HepG2 (cell line): ENCODE results near the gene ALDH1A2.

Source experiments
- ESRRA ChIP-seq: sonication (generic); formaldehyde crosslinking; IDR thresholded peaks from 2 replicates; pipeline ENCODE4 v1.5.1; 2020; ENCODE audit warnings: mild to moderate bottlenecking, low read depth, missing genetic modification reagents
- EZH2 ChIP-seq: conservative IDR thresholded peaks from 2 replicates; pipeline ENCODE4 v1.6.1; 2012; ENCODE audit warnings: mild to moderate bottlenecking, low read depth, low read length, moderate library complexity
- SIN3A ChIP-seq: IDR thresholded peaks from 2 replicates; pipeline ENCODE4 v1.6.1; 2011; ENCODE audit warnings: low read depth, mild to moderate bottlenecking, control low read depth, low read length, borderline replicate concordance
- ZNF652 ChIP-seq: IDR thresholded peaks from 2 replicates; pipeline ENCODE4 v1.6.1; 2016; ENCODE audit warnings: low read depth, borderline replicate concordance
- ZNF749 ChIP-seq: sonication (generic); formaldehyde crosslinking; IDR thresholded peaks from 2 replicates; pipeline ENCODE4 v1.8.0; 2022; ENCODE audit warnings: mild to moderate bottlenecking, missing genetic modification reagents, moderate library complexity, borderline replicate concordance
- TF ChIP-seq, protein P1 (sequence below): sonication (generic); formaldehyde crosslinking; IDR thresholded peaks from 2 replicates; pipeline ENCODE4 v1.4.0; 2020; ENCODE audit warnings: missing genetic modification reagents, borderline replicate concordance
- TF ChIP-seq, protein P2 (sequence below): IDR thresholded peaks from 2 replicates; pipeline ENCODE4 v1.6.1; 2016; ENCODE audit warnings: mild to moderate bottlenecking
- TF ChIP-seq, protein P3 (sequence below): sonication (generic); formaldehyde crosslinking; IDR thresholded peaks from 2 replicates; pipeline ENCODE4 v1.5.0; 2020; ENCODE audit warnings: mild to moderate bottlenecking, missing genetic modification reagents, moderate library complexity
- TF ChIP-seq, protein P4 (sequence below): sonication (generic); formaldehyde crosslinking; IDR thresholded peaks from 2 replicates; pipeline ENCODE4 v1.4.0; 2020; ENCODE audit warnings: missing genetic modification reagents, low read depth, mild to moderate bottlenecking, borderline replicate concordance

DNA sequence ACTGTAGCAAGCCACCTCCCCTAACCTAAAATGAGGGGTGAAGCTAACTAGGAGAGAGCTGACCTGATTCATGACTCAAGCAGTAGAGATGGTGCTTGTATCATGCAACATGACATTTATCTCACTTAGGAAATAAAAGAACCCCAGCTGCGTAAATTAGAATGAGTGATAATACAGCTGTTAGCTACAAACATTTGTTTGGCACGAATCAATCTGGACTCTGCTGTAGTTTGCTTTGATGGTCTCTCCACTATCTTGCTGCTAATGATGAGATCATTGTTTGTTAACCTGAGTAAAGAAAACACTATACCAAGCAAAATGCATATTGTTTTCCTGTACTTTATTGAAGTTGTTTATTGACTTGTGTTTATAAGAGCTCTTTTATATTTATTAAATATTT, 92.6 kb downstream of the ALDH1A2 start:
- TF ChIP-seq ESRRA (CRISPR knock-in tag) = no peak
- TF ChIP-seq, protein P1, sequence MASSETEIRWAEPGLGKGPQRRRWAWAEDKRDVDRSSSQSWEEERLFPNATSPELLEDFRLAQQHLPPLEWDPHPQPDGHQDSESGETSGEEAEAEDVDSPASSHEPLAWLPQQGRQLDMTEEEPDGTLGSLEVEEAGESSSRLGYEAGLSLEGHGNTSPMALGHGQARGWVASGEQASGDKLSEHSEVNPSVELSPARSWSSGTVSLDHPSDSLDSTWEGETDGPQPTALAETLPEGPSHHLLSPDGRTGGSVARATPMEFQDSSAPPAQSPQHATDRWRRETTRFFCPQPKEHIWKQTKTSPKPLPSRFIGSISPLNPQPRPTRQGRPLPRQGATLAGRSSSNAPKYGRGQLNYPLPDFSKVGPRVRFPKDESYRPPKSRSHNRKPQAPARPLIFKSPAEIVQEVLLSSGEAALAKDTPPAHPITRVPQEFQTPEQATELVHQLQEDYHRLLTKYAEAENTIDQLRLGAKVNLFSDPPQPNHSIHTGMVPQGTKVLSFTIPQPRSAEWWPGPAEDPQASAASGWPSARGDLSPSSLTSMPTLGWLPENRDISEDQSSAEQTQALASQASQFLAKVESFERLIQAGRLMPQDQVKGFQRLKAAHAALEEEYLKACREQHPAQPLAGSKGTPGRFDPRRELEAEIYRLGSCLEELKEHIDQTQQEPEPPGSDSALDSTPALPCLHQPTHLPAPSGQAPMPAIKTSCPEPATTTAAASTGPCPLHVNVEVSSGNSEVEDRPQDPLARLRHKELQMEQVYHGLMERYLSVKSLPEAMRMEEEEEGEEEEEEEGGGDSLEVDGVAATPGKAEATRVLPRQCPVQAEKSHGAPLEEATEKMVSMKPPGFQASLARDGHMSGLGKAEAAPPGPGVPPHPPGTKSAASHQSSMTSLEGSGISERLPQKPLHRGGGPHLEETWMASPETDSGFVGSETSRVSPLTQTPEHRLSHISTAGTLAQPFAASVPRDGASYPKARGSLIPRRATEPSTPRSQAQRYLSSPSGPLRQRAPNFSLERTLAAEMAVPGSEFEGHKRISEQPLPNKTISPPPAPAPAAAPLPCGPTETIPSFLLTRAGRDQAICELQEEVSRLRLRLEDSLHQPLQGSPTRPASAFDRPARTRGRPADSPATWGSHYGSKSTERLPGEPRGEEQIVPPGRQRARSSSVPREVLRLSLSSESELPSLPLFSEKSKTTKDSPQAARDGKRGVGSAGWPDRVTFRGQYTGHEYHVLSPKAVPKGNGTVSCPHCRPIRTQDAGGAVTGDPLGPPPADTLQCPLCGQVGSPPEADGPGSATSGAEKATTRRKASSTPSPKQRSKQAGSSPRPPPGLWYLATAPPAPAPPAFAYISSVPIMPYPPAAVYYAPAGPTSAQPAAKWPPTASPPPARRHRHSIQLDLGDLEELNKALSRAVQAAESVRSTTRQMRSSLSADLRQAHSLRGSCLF (CRISPR knock-in tag) = no peak
- TF ChIP-seq SIN3A = no peak
- TF ChIP-seq, protein P2, sequence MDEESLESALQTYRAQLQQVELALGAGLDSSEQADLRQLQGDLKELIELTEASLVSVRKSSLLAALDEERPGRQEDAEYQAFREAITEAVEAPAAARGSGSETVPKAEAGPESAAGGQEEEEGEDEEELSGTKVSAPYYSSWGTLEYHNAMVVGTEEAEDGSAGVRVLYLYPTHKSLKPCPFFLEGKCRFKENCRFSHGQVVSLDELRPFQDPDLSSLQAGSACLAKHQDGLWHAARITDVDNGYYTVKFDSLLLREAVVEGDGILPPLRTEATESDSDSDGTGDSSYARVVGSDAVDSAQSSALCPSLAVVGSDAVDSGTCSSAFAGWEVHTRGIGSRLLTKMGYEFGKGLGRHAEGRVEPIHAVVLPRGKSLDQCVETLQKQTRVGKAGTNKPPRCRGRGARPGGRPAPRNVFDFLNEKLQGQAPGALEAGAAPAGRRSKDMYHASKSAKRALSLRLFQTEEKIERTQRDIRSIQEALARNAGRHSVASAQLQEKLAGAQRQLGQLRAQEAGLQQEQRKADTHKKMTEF (CRISPR knock-in tag) = no peak
- TF ChIP-seq, protein P3, sequence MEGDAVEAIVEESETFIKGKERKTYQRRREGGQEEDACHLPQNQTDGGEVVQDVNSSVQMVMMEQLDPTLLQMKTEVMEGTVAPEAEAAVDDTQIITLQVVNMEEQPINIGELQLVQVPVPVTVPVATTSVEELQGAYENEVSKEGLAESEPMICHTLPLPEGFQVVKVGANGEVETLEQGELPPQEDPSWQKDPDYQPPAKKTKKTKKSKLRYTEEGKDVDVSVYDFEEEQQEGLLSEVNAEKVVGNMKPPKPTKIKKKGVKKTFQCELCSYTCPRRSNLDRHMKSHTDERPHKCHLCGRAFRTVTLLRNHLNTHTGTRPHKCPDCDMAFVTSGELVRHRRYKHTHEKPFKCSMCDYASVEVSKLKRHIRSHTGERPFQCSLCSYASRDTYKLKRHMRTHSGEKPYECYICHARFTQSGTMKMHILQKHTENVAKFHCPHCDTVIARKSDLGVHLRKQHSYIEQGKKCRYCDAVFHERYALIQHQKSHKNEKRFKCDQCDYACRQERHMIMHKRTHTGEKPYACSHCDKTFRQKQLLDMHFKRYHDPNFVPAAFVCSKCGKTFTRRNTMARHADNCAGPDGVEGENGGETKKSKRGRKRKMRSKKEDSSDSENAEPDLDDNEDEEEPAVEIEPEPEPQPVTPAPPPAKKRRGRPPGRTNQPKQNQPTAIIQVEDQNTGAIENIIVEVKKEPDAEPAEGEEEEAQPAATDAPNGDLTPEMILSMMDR = no peak
- no peak for TF ChIP-seq ZNF749
- TF ChIP-seq, protein P4, sequence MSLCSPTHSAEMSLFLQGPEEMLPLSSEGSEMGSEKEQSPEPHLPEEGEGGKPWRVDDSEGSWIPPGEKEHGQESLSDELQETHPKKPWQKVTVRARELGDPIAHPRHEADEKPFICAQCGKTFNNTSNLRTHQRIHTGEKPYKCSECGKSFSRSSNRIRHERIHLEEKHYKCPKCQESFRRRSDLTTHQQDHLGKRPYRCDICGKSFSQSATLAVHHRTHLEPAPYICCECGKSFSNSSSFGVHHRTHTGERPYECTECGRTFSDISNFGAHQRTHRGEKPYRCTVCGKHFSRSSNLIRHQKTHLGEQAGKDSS = no peak
- TF ChIP-seq ZNF652 = no peak
- no peak for TF ChIP-seq EZH2
